OCI-LY7 (cell line): ENCODE data around the gene WAS. TPM values are rescaled to one million over a fixed set of nuclear protein-coding genes. Genes with fewer than 3 reads are reported as not detected.

ENCODE experiments used
- Bru-seq: library from RNA; stranded (reverse); fragments of 400-500 nt; gene quantifications from one replicate; lab custom pipeline; 2021; lab: Mats Ljungman, UMichigan
- BruChase-seq, 2 experiments: library from RNA; stranded (reverse); fragments of 400-500 nt; gene quantifications; one replicate each; lab custom pipeline; 2021; lab: Mats Ljungman, UMichigan
- BruUV-seq: library from RNA; stranded (reverse); fragments of 400-500 nt; replicated peaks from 2 replicates; lab custom pipeline; 2021; lab: Mats Ljungman, UMichigan
- CTCF ChIA-PET: fragments of 300-600 bp; sonication (Branson Sonifier 250); formaldehyde crosslinking; loops from one replicate; lab custom pipeline; 2022; ENCODE audit warnings: antibody characterized with exemption; ENCODE audit not compliant: unreplicated experiment; lab: Charles Lee
- POLR2A ChIA-PET: fragments of 300-600 bp; sonication (Branson Sonifier 250); formaldehyde crosslinking; loops from one replicate; lab custom pipeline; 2022; ENCODE audit warnings: antibody characterized with exemption; lab: Charles Lee
- DNase-seq: peaks from one replicate; pipeline ENCODE4 v3.0.0-alpha.2; 2015; ENCODE audit warnings: low spot score
- H2AFZ ChIP-seq: fragments of 200-600 bp; sonication (generic), shearing (Covaris generic); 2 replicates; pipeline ENCODE4 v1.6.1; 2014; ENCODE audit warnings: mild to moderate bottlenecking, antibody characterized with exemption, low read length, moderate library complexity
- H3K27ac ChIP-seq: fragments of 200-600 bp; sonication (generic); 2 replicates; pipeline ENCODE4 v1.5.1; 2014; ENCODE audit warnings: mixed run types, low read depth, mild to moderate bottlenecking, moderate library complexity, low read length, inconsistent platforms; ENCODE audit not compliant: poor library complexity, severe bottlenecking
- H3K36me3 ChIP-seq: fragments of 200-600 bp; sonication (generic); 2 replicates; pipeline ENCODE4 v1.6.1; 2014; ENCODE audit warnings: mild to moderate bottlenecking, antibody characterized with exemption, low read length, moderate library complexity, mixed read lengths; ENCODE audit not compliant: insufficient read depth
- H3K4me1 ChIP-seq: fragments of 200-600 bp; sonication (generic); 2 replicates; pipeline ENCODE4 v1.5.1; 2014; ENCODE audit warnings: mild to moderate bottlenecking, low read length; ENCODE audit not compliant: insufficient read depth, poor library complexity, severe bottlenecking
- H3K4me2 ChIP-seq: fragments of 200-600 bp; sonication (generic); 2 replicates; pipeline ENCODE4 v1.6.1; 2014; ENCODE audit warnings: mild to moderate bottlenecking, low read length
- H3K4me3 ChIP-seq: fragments of 200-600 bp; sonication (generic); 2 replicates; pipeline ENCODE4 v1.5.1; 2014; ENCODE audit warnings: mild to moderate bottlenecking, low read depth, low read length; ENCODE audit not compliant: poor library complexity, severe bottlenecking
- H3K79me2 ChIP-seq: fragments of 200-600 bp; sonication (generic); 2 replicates; pipeline ENCODE4 v1.6.1; 2016; ENCODE audit warnings: low read depth, mild to moderate bottlenecking, low read length, moderate library complexity, mixed read lengths; ENCODE audit not compliant: insufficient read depth
- H3K9me2 ChIP-seq: fragments of 200-600 bp; sonication (generic); 2 replicates; pipeline ENCODE4 v1.6.1; 2016; ENCODE audit warnings: mild to moderate bottlenecking, low read length, mixed read lengths; ENCODE audit not compliant: insufficient read depth
- H3K9me3 ChIP-seq: fragments of 200-600 bp; sonication (generic); 2 replicates; pipeline ENCODE4 v1.6.1; 2014; ENCODE audit warnings: mild to moderate bottlenecking, mixed run types, low read length, mixed read lengths
- H4K20me1 ChIP-seq: fragments of 200-600 bp; sonication (generic); 2 replicates; pipeline ENCODE4 v1.6.1; 2014; ENCODE audit warnings: mild to moderate bottlenecking, antibody characterized with exemption, low read length, moderate library complexity, mixed read lengths; ENCODE audit not compliant: insufficient read depth
- CTCF ChIP-seq: fragments of 200-600 bp; sonication (generic); conservative IDR thresholded peaks from 2 replicates; pipeline ENCODE4 v1.5.1; 2014; ENCODE audit warnings: mild to moderate bottlenecking, antibody characterized with exemption, low read length, moderate library complexity, mixed read lengths
- EZH2phosphoT487 ChIP-seq: fragments of 200-600 bp; sonication (generic); IDR thresholded peaks from 2 replicates; pipeline ENCODE4 v1.6.1; 2018; ENCODE audit warnings: low read depth, borderline replicate concordance, mild to moderate bottlenecking, mixed run types, antibody characterized with exemption, low read length, moderate library complexity, mixed read lengths
- intact Hi-C: fragments of 100-400 bp; cut with micrococcal nuclease; formaldehyde crosslinking; loops from one replicate; pipeline ENCODE4 v1.10.0; 2022; ENCODE audit not compliant: unreplicated experiment
- long read RNA-seq: library from polyadenylated mRNA; stranded (forward); transcript quantifications from one replicate; pipeline ENCODE4 v2.0.0, GENCODE V29; 2022
- total RNA-seq, 2 experiments: library from RNA; depleted of rRNA in 1 of 2; stranded (reverse); fragments of >200 nt in 1 of 2; shearing (Covaris generic) in 1 of 2; gene quantifications; 2 replicates each; pipeline ENCODE4 v1.2.3, GENCODE V29; 2014 to 2022

The WAS gene
- 43.9 and 44.8 TPM in 2 replicates for total RNA-seq (2014; rRNA removed; shearing (Covaris generic))
- total RNA-seq (2022) = 87.0 and 89.7 TPM in 2 replicates
- Bru-seq, nascent RNA = percentile 72 among the genes with signal in this experiment
- percentile 88 among the genes with signal in this experiment for BruChase-seq, experiment 1, labeled RNA remaining after a 6-hour chase
- BruChase-seq, experiment 2, labeled RNA remaining after a 2-hour chase = percentile 79 among the genes with signal in this experiment
- long read RNA-seq, transcript WAS-201 (12 exons, 1,849 nt) = major isoform, 20 of 42 reads
- long read RNA-seq, partial matches to known transcripts = 16 of 42 reads
- long read RNA-seq, other reads (novel, unspliced or antisense) = 6 of 42 reads

- Histone ChIP-seq H3K9me2 (no peaks in the 10 kb centered on the region), H3K9me3 (no peaks in the 10 kb centered on the region), H3K4me3 (peak within 1 kb of the TSS; percentile 97), H3K36me3 (peaks cover 28% of the 10 kb centered on the region), H3K79me2 (peaks cover 21% of the 10 kb centered on the region), H3K4me1 (peaks cover 34% of the 10 kb centered on the region), H3K4me2 (peak within 1 kb of the TSS; percentile 99), H4K20me1 (no peaks in the 10 kb centered on the region), H2AFZ (peak within 1 kb of the TSS; percentile 31; the same call in 1 of the 2 replicates), H3K27ac (peak within 1 kb of the TSS; percentile 61)
- no TSS peak for BruUV-seq
- ChIA-PET CTCF (no interaction called here), POLR2A (interaction anchor here (0.5 to 1.9 kb wide), 7 partner anchors 12 to 65 kb away, joined by 3 to 7 read pairs (median 3); no protein-coding TSS in a partner anchor)
- TF ChIP-seq EZH2phosphoT487 = no peak
- TF ChIP-seq CTCF = no peak
- DNase-seq = peak; percentile 82
- intact Hi-C loops = loop anchor here (1.0 kb wide), 1 partner anchor 13 kb away; the partner anchor contains the start of gene SUV39H1
These were observed at the start of gene WAS for GRCh38 chrX:48683411-48683982. TSS of gene WAS (plus strand) at chrX:48683799. CDS start at chrX:48683854, 55 bp downstream.

GRCh38 chrX:48636301-48636700 is 47.3 kb upstream of the WAS start:
- ChIA-PET CTCF (no interaction called here), POLR2A (interaction anchor here (0.7 kb wide), 1 partner anchor 1152 kb away, joined by 3 read pairs; no protein-coding TSS in a partner anchor)
- Histone ChIP-seq H3K79me2 (no peaks in the 10 kb centered on the region), H3K4me3 (no peak overlapping the region), H3K9me3 (no peaks in the 10 kb centered on the region), H2AFZ (peak overlapping the region; percentile 64), H3K9me2 (no peaks in the 10 kb centered on the region), H3K36me3 (no peaks in the 10 kb centered on the region), H4K20me1 (no peaks in the 10 kb centered on the region), H3K4me2 (no peak overlapping the region), H3K4me1 (peaks cover 15% of the 10 kb centered on the region), H3K27ac (no peak overlapping the region)
- no TSS peak for BruUV-seq
- intact Hi-C loops = no loop called here
- TF ChIP-seq EZH2phosphoT487 (no peak), CTCF (no peak)
- no peak for DNase-seq
